CD4-positive, alpha-beta T cell treated with Interleukin-2 at 100 ng/mL for 4 hours (primary cell): Measurements from ENCODE around the gene CYTH1.
"Not testable (repeated sequence)": the region's sequence is repeated elsewhere in the genome, so short reads cannot be mapped to it uniquely, and the experiment has no call there.

Experiments
- DNase-seq: peaks from one replicate; pipeline ENCODE4 v3.0.0-alpha.2; 2020; ENCODE audit warnings: low spot score

The CYTH1 gene

DNA sequence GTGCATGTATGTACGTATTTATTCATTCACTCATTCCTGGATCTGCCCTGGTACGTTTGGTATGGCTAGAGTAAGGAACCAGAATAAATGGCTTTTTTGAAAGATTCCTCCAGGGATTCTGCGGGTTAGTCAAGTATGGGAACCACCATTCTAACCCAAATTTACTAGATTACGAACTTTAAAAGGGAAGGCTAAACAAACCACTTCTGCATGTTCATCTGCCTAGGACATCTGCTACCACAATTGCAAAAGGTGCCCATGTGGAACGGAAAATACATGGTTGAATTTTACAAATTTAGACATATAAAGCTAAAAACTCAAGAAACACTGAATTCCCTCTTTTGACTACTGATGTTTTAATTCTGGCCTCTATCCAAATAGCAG lies 22.1 kb downstream of the CYTH1 start:
- no peak for DNase-seq

DNA sequence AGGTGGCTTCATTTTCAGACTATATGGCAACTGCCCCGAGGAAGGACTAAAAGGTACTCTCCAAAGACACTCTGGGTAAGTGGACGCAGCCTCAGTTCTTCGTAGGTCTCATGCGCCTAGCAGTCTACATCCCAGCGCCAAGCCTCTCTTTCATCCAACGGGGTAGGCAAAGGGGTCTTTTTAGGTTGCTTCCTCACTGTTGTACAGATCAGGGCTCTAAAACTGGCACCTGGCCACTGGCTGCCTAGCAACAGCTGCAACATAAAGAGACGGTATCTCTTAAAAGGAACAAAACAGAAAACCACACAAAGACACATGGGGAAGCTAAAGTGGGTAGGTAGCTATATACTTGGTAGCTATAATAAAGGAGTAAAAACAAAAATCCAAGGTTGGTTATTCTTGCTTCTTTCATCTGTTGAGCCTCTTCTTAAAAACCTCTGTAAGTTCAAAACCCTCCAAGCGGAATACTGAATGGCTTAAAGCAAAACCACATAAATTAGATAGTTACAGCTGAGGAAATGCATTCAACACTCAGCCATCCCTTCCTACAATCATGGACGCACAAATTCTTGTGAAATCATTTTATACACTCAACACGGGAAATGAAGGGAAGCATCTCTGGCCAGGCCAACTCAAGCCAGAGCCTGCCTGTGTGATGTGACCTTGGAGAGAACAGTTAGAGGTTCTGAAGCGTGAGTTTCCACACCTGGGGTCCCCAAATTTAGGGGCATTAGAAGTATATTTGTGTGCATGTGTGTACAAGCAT lies 22.7 kb downstream of the CYTH1 start:
- peak; percentile 91 for DNase-seq

DNA sequence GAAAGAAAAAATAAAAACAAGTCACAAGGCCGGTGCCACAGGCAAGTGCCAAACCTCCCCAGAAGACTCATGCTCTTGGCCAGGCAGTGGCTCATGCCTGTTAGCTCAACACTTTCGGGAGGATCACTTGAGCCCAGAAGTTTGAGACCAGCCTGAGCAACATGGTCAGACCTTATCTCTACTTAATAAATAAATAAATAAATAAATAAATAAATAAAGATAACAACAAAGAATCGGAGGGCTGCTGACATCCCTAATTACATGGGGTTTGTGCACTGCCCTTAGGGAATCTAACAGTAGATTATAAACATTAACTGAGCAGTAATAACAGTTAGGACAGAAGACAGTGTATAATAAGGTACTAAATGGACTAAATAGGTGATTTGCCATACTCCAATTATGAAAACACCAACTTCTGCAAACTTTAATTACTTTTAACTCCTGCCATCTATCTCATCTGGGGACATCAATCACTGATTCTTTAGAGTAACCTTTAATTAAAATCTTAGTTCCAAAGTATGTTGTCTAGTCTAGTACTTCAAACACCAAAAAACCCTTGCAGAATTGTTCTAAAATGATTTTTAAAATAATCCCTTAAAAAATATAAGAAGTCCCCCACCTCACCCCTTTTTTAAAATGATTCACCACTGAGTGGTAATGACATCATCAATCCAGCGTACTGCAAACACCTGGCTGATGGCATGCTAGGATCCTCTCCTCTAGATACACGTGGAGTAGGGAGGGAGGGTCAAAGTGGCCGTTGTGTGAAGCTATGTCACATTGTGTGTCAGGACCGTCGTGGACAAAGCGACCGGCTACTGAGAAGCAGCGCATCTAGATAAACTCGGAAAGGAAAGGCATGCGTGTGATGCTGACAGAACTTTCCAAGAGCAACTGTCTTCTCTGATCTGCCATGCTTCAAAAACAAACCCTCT lies 28.5 kb downstream of the CYTH1 start:
- DNase-seq = peak; percentile 60

GRCh38 chr17:78751447-78752161 lies 30.5 kb downstream of the CYTH1 start:
- no peak for DNase-seq

GRCh38 chr17:78751000-78751399 lies 31.1 kb downstream of the CYTH1 start:
- DNase-seq = not testable (repeated sequence)

DNA sequence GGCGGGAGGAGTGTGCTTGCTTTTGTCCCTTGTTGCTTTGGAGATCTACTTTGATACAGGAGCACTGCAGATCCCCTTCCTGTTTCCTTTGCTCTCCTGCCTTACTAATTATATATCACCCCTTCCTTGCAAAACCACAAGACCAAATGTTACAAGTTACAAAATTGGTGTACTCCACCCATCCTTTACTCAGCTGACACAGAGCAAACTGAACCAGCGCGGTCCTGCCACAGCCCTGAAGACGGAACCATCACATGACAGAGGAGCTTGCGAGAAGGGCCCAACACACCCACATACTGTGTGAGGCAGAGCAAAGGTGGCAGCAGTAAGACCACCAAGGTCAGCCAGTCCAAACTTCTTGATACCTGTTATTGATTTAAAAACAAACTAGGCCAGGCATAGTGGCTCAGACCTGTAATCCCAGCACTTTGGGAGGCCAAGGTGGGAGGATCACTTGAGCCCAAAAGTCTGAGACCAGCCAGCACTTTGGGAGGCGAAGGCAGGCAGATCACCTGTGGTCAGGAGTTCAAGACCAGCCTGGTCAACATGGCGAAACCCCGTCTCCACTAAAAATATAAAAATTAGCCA lies 33.2 kb downstream of the CYTH1 start:
- peak; percentile 92 for DNase-seq

- peak; percentile 71 for DNase-seq
Measured at GRCh38 chr17:78748048-78748729, 33.9 kb downstream of the CYTH1 start.

DNA sequence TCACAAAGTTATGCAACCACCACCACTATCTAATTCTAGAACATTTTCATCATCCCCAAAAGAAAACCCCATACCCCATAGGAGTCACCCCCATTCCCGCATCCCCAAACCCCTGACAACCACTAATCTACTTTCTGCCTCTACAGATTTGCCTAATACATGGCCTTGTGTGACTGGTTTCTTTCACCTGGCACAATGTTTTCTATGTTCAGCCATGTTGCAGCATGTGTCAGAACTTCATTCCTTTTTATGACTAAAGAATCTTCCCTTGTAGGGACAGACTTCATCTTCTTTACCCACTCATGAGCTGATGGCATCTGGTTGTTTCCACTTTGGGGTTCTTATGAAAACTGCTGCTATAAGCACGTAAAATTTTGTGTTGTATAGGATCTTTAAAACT lies 34.6 kb downstream of the CYTH1 start:
- peak; percentile 49 for DNase-seq

DNA sequence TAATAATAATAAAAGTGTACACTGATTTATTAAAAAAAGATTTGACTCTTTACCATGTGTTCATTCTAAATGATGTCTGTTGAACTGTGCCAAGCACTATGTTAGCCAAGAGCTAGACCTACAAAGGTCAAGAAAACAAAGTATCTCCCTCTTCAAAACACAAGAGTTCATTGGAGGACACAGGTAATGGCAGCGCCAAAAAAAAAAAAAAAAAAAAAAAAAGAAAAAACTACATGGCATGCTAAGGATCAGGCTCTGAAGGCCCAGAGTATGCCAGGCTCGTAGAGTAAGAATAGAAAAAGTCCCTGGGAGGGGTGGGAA lies 35.2 kb downstream of the CYTH1 start:
- no peak for DNase-seq

DNA sequence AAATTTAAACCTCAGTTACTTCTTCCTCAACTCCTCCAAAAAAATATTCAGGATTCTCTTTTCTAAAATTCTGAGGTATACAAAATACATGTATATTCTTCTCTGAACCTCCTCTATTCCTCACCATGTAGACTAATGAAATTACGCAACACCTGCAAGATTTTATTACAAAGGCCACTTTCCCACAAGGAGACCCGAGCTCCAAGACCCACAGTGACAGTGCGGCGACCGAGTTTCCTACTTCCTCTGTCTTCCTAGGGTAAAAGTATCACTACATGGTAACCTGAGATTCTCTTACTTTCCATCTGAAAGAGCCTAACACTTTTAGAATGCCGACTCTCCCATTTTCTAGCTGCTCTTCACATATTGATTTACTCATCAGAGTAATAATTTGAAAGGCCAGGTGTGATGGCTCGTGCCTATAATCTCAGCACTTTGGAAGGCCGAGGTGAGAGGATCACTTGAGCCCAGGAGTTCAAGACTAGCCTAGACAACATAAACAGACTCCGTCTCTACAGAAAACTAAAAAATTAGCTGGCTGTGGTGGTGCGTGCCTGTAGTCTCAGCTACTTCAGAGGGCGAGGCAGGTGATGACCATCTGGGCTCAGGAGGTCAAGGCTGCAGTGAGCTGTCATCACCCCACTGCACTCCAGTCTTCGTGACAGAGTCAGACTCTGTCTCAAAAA lies 35.7 kb downstream of the CYTH1 start:
- no peak for DNase-seq

GRCh38 chr17:78745407-78746088 lies 36.5 kb downstream of the CYTH1 start:
- DNase-seq = peak; percentile 70

GRCh38 chr17:78742901-78743300 lies 39.2 kb downstream of the CYTH1 start:
- no peak for DNase-seq

DNA sequence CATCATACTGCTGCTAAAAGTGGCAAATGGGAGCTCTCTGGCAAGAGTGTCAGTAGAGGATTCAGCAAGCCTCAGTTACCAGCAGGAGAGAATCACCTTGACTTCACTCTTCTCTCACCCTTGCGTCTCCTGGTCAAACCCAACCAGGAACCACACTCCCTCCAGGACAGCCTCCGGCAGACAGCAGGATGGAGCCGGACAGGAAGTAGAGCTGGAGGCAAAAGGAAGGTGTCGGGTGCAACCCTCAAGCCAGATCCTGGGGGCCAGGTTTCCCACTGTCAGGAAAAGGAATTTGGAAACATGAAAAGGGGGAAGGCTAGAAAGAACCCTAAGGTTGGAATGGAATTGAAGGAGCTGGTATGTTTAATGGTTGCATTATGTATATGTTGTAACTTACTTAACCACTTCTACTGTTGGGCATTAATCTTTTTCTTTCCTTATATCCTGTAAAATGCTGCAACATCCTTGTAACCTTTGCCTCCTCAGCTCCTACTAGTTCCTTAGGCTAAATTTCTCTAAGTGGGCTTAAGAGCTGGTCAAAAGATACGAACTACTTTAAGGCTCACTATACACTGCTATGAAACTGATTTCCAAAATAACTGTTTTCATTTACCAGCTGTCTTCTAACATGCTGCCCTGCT lies 40.3 kb downstream of the CYTH1 start:
- DNase-seq = no peak

GRCh38 chr17:78739331-78739931 lies 42.6 kb downstream of the CYTH1 start:
- no peak for DNase-seq

DNA sequence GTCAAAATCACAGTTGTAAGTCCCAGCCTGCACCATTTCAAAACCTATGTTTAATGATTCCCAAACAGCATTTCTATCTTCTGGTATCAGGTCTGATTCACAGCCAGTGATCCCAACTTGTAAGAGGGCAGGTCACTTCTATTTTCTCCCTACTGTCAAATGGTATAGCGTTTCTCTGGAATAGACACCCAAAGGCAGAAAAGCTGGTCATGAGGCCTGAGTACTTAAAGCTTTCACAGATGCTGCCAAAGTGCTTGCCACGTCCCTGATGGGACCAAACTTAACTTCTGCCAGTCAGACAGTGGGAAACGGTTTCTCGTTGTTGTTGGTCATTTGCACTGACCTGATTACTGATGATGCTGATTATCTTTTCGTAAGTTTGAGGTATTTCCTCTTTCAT lies 43.4 kb downstream of the CYTH1 start:
- no peak for DNase-seq

DNA sequence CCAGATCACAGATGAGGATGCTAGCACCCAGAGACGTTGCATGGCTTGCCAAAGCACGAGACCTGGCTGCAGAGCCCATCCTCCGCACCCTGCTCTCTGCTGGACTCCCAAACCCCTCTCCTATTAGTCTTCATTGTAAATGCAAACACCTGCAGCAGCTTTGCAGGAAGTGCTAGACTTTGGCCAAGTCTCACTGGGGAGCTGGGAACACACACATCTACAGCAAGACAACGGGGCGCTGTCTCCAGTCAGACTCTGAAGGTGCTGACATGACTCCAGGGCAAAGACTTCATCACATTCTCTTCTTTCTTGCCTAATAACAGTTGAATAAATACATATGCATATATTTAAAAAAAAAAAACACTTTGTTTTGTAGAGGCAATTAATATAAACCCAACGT lies 43.8 kb downstream of the CYTH1 start:
- no peak for DNase-seq

GRCh38 chr17:78737332-78737731 lies 44.7 kb downstream of the CYTH1 start:
- no peak for DNase-seq

- peak; percentile 68 for DNase-seq
Measured at GRCh38 chr17:78736526-78737079, 45.5 kb downstream of the CYTH1 start.

GRCh38 chr17:78735832-78736525 lies 46.1 kb downstream of the CYTH1 start:
- DNase-seq = peak; percentile 75
